Activated T-cell treated with anti-CD3 and anti-CD28 coated beads for 1 hour (primary cell): ENCODE data around the gene AP1B1.
A peak's percentile ranks its signal among the peaks of the same experiment; 100 is the strongest.

Source experiments
- DNase-seq: peaks from one replicate; pipeline ENCODE4 v3.0.0-alpha.2; 2020; ENCODE audit warnings: low read depth

Gene AP1B1

DNA sequence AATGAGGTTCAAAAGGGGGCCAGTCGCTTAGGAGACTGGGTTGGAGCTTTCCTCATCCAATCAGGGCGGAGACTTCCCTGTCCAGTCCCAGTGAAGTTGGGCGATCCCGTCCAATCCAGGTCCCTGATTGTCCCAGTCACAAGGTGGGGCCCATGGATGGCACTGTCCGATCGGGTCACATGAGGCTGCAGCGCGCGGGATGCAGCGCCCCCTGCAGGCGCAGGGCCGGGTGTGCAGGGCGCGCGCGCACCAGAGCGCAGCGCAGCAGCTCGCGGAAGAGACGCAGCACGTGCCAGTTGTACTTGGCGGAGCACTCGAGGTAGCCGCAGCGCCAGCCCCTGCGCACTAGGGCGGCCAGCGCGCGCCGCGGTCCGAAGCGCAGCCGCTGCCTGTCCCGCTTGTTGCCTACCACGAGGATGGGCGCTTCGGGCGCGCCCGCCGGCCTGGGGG lies 75.2 kb downstream of the AP1B1 start:
- no peak for DNase-seq

DNA sequence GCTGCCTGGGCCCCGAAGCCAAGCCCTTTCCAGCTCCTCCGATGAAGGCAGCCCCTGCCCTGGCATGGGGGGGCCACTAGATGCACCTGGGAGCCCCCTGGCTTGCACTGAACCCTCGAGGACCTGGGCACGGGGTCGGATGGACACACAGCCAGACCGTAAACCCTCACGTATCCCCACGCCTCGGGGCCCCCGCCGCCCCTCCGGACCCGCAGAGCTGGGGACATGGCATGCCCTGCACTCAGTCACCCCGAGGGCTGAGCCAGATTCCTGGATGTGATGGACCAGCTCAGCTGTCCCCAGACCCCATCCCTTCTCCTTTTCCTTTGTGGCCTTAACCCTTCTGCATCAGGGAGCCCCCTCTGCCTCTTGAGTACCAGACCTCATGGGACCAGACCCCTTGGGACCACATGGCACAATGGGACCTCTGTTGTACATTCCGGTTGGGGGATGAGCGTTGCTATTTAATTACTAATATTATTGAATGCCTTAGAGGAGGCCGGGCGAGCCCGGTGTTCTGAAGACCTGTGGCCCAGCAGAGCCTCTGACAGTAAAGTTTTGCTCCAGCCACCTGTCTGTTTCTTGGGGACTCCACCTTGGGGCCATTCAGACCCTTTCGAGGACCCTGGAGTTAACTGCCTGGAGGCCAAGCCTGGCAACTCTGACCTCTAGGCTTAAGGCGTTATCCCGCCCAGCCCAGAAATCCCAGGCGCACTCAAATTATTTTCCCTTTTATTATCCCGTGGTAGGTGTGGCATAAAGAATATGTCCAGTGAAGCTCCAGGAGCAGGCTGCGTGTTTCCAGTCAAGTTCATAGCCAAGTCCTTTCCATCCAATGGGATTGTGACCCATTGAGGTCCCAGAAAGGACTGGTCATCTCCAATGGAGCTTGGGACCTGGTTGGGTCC lies 75.9 kb downstream of the AP1B1 start:
- no peak for DNase-seq

DNA sequence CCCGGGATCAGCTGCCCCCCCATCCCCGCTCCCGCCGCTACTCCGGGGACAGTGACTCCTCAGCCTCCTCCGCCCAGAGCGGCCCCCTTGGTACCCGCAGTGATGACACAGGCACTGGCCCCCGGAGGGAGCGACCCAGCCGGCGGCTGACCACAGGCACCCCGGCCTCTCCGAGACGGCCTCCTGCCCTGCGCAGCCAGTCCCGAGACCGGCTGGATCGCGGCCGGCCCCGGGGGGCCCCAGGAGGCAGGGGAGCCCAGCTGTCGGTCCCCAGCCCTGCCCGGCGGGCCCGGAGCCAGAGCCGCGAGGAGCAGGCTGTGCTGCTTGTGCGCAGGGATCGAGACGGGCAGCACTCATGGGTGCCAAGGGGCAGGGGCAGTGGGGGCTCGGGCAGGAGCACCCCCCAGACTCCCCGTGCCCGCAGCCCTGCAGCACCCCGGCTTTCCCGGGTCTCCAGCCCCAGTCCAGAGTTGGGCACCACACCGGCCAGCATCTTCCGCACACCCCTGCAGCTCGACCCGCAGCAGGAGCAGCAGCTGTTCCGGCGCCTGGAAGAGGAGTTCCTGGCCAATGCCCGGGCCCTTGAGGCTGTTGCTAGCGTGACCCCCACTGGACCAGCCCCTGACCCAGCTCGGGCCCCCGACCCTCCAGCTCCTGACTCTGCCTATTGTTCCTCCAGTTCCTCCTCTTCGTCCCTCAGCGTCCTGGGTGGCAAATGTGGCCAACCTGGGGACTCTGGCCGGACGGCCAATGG lies 76.7 kb downstream of the AP1B1 start:
- no peak for DNase-seq

DNA sequence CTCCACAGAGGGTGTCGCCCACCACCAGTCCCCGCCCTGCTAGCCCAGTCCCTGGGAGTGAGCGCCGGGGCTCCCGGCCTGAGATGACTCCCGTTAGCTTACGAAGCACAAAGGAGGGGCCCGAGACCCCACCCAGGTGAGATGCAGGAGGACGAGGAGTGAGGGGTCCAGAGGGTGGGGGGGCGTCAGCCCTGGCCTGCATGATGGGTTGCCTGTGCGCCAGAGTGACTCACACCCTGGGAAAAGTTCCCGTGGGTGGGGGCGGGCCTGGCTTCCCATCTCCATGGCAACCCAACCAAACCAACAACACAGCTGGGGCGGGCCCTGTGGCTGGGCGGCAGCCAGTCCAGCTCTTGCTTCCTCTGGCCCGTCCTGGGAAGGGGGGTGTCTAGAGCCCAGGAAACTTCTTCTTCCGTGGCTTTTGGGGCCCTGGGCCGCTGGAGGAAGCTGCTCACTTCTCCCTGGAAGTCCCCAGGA lies 77.5 kb downstream of the AP1B1 start:
- peak; percentile 26 for DNase-seq

DNA sequence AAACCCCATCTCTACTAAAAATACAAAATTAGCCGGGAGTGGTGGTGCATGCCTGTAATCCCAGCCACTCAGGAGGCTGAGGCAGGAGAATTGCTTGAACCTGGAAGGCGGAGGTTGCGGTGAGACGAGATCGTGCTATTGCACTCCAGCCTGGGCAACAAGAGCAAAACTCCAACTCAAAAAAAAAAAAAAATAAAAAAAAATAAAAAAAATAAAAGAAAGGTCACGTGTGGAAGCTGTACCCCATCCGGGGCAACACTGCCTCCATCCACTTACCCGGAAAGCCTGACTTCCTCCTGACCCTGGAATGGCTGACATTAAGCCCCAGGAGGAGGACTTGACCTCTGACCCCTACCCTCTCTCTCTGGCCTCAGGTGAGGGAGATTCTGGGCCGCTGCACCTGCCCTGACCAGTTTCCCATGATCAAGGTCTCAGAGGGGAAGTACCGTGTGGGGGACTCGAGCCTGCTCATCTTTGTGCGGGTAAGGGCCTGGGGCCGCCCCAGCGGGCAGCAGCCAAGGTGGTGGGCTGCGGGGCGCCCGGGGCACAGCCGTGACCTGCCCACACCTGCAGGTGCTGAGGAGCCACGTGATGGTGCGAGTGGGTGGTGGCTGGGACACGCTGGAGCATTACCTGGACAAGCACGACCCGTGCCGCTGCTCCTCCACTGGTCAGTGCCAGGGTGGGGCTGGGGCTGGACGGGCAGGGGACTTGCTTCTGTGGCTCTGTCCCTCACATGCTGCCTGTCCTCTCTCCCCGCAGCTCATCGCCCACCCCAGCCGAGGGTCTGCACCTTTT lies 78.1 kb downstream of the AP1B1 start:
- no peak for DNase-seq

DNA sequence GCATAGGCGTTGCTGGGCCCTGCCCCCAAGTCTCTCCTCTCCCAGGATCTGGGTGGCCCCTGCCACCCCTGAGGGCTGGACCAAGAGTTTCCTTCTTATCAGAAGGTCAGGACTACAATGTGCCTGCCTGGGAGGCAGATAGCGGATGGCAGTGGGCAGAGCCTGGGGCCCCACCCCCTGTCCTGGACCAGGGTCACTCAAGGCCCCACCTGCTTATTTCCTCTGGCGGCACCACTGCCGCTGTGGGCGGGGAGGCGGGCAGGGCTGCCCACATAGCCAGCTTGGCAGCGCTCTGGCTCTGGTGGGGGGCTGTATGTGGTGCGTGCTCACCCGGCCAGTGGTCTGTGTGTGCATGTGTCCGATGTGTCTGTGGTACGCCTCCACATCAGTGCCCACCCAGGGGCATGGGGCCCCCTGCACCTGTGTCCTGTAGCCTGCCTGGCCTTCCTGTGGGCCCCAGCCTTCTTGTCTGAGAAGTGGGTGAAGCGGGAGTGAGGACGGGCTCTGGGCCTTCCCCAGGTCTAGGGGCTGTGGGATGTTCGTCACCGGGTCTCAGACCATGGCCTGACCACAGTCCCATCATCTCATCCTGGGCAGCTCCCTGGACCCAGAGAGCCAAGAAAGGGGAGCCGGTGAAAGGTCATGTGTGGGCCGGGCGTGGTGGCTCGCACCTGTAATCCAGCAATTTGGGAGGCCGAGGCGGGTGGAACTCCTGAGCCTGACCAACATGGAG lies 78.9 kb downstream of the AP1B1 start:
- DNase-seq = no peak

DNA sequence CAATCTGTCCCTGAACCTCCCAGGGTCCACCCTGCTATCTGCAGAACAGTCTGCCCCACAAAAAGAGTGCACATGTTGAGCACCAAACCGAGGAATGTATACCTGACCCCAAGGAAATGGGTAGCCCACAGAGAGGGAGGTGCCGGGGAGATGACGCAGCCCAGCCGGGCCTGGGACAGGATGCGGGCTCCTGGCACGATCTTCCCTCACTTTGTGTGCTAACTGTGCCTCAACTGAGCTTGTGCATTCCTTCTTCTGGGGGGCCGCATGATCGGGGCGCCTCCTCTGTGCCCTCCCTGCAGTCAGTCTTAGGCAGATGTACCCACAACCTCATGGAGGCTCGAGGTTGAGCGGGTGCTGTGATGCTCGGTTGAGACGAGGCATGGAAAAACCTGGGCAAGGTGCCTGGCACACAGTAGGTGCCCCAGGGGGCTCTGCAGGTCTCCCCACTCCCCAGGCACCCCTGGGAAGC lies 79.5 kb downstream of the AP1B1 start:
- no peak for DNase-seq

DNA sequence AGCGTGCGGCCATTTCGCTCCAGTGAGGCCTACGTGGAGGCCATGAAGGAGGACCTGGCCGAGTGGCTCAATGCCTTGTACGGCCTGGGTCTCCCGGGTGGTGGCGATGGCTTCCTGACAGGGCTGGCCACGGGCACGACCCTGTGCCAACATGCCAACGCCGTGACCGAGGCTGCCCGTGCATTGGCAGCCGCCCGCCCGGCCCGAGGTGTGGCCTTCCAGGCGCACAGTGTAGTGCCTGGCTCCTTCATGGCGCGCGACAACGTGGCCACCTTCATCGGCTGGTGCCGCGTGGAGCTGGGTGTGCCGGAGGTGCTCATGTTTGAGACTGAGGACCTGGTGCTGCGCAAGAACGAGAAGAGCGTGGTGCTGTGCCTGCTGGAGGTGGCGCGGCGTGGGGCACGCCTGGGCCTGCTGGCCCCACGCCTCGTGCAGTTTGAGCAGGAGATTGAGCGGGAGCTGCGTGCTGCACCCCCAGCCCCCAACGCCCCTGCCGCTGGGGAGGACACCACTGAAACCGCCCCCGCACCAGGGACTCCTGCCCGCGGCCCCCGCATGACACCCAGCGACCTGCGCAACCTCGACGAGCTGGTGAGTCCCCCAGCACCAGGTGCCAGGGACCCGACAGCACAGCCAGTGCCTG lies 80.1 kb downstream of the AP1B1 start:
- DNase-seq = no peak

DNA sequence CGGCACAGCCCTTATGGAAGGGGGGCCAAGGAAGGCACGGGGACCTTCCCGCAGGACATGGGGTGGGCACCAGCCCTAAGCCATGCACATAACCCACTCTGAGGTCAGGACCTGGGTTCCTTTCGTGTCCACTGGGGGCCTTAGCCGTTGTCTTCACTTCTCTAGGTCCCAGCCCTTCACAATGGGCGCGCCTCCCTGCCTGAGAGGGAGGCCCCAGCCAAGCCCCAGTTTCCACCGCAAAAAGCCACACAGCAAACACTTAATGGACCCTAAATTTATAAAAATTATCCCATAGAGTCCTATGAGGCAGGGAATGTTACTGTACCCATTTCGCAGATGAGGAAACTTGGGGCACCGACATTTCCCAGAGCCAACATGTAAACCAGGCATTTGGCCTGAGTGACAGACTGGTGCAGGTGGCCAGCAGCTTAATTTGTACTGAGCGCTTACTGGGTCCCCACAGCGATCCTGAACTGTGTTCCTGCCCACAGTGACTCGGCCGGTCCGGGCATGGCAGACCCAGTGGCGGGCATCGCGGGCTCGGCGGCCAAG lies 80.7 kb downstream of the AP1B1 start:
- no peak for DNase-seq

DNA sequence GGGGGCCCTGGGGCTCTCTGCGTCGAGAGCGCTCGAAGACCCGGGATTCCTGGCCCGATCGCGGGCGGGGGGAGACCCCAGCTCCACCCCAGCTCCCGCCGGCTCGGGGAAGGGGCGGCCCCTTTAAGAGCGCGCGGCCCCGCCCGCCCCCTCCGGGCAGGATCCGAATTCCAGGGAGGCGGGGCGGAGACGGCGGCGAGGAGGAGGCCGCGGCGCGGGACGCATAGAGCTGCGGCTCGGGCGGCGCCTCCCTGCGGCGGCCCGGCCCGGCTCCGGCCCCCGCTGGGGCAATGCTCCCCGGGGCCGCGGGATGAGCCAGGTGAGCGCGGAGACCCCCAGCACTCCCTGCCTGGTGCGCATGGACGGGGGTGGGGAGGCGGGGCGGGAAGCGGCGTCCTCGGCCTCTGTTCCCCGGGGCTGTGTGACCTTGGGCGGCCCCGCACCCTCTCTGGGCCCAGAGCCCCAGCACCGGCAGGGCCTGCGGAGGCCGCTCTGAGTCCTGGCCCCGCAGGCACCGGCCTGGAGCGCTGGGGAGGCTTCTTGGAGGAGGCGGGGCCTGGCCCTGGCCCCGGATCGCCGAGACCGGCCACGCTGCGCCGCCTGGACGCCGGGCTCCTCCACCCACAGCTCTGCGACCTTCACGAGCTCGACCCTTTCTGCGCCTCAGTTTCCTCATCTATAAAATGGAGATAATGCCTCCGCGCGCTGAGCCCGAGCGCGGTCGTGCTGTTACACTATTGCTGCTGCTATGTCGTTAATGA lies 81.4 kb downstream of the AP1B1 start:
- no peak for DNase-seq

DNA sequence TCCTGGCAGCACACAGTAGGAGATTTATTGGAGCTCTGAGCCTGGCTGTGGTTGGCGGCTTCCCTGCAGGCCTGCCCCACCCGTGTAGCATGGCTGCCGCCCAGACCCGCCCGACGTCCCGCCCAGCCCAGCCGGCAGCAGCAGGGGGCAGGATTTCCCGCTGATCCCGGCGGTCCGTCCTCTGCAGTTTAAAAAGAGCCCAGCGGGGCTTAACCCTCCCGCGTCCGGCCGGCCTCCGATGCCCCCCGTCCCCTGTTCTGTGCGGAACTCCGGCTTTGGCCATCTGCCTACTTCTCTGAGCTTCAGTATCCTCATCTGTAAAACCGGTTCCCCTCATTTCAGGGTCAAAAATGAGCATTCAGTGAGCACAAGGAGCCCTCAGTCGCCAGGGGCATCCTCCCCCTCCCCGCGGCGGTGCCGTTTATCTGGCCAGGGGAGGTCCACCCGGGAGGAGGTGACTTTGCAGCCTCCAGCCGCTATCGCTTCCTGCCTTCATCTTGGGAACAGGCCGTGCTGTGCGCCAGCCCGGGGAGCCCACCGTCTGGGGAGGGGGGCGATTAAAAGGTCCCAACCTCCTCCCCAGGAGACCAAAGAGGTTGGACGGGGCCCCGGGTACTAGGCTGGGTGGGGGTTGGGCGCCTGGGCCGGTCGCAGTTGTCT lies 82.1 kb downstream of the AP1B1 start, which contains the start of gene GAS2L1:
TSS of gene GAS2L1 (plus strand) at position 476 of the 660 bp plus-strand sequence. CDS start 1,456 bp downstream, outside the sequence.
- peak; percentile 27 for DNase-seq

DNA sequence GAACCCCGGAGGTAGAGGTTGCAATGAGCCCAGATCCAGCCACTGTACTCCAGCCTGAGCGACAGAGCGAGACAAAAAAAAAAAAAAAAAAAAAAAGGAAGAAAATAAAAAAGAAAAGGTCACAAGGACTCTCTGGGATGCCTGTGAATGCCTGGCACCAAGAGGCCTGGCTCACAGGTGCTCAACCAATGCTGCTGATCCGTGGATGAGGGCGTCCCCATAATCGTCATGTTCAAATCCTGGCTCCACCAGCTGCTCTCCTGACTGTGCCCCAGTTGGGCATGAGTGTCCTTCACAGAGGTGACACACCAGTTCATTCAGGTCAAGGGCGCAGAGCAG lies 82.6 kb downstream of the AP1B1 start:
- no peak for DNase-seq

DNA sequence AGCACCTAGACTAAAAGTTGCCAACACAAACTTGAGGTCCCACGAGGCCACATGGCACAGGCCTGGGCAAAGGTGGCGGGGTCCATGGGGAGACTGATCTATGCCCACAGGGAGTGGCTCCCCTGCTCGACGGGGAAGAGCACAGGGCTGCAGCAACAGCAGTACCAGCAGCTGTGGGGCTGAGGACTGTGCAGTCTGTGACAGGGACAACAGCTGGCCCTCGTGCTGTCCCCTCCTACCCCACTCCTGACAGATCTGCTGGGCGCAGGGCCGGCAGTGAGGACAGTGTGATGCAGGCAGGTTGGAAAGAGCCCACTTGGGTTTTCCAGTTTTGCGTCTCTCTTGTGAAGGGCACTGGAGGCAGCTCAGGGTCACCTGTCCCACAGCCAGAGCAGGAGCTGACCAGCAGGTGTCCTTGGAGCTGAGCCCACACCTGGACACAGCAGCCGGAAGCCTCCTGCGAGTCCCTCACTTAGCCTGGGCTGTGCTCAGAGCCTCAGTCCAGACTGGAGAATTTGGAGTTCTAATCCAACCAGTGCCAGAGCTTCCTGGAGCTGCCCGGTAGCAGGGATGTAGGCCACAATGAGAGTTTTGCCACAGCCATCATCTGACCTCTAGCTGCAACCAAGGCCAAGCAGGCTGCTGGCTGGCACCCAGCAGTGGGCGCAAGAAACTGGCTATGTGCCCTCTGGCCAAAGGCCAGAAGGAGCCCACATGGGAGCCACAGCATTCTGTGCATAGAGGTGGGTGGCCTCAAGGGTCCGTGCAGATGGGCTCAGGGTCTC lies 85.5 kb downstream of the AP1B1 start:
- DNase-seq = no peak

DNA sequence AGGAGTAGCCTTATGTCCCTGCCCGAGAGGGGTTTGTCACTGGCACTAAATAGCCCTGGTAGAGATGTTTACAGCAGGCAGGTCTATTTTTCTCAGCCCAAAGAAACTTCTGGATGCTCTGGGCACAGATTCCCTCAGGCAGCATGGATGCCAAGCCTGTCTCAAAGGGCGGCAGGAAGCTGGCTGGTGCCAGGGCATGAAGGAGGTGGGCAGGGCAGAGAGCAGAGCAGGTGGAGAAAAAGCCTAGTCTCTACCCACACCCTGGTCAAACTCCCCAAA lies 86.0 kb downstream of the AP1B1 start:
- no peak for DNase-seq

DNA sequence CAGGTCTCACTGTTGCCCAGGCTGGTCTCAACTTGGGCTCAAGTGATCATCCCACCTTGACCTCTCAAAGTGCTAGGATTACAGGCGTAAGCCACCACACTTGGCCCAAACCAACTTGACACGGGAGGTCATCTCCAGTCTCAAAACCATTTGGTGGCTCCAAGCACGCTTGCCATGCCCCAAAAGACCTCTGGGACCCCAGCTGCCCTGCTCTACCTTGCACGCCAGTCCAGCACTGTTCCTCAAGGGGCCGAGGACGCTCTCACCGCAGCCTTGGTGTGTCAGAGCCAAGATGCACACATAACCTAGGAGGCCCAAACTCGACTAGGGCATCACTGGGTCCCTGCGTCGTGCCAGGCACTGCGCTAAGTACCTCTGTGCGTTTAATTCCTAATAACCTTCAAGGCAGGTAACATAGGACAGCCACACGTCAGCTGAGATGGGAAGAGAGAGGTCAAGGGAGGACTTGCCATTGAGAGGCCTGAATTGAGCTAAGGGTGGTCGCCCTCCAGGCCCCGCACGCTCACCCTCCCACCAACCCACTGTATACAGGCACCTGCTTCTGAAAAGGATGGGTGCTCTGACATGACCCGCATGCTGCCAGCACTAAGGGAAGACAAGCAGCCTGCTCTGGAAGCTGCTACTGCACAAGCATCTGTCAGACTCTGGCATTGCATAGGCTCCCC lies 86.5 kb downstream of the AP1B1 start:
- no peak for DNase-seq

DNA sequence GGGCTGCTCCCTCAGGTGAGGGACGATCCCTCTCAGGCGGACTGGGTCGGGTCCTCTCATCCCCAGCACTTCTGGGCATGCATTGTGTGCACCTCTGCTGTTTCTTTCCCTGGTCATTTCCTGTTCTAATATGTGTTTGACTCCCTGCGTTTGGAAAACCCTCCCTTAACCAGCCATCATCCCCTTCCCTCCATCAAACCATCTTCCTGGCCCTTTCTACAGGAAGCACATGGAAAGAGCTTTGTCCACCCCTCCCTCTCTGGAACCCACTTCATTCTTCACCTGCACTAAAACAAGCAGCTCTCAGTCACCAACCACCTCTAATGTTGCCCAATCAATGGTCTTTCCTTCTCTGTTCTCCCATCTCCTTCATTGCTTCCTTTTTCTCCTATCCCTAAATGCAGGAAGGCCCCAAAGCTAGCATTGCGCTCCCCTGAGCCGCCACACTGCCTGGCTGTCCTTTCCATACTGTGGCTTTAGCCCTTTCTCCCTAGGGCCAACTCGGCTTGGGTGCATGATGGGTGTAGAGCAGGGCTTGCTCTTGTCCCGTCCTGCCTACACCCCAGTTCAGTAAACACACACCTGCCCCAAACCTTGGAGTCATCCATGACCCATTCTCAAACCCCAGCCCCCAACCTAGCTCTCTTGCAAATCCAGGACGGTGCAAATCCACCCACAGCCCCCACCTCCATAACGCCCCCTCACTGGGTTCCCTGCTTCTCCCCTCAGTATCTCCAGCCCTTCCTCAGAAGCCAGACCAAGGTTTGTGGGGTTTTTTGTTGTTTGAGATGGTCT lies 87.4 kb downstream of the AP1B1 start:
- DNase-seq = no peak

DNA sequence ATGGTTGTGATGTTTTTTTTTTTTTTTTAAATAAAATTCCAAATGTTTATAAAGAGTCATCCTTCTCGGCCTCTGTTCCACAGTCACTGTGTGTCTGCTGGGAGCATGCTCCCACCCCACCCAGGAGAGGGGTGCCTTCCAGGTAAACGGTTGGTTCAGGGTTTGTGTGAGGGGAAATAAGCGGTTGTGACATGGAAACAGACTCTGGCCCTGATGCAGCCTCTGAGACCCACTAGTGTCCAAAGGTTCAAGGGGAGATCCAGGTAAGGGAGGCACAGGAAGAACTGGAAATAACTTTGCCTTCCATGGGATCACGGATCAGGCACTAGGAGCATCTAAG lies 87.9 kb downstream of the AP1B1 start:
- no peak for DNase-seq
